Testis (tissue), 2 donors: ENCODE data around the gene CCDC7.

Experiments used
- CTCF ChIP-seq, 3 experiments: fragments of 450-650 bp in 2 of 3; fragments of 200-600 bp in 1 of 3; sonication (generic) in 1 of 3; IDR thresholded peaks; one replicate each; pipeline ENCODE4 v1.5.1; 2016 to 2019; ENCODE audit warnings: antibody characterized with exemption in 3 of 3, mild to moderate bottlenecking in 2 of 3, moderate library complexity in 1 of 3
- POLR2A ChIP-seq: fragments of 450-650 bp; IDR thresholded peaks from one replicate; pipeline ENCODE4 v1.6.1; 2017; ENCODE audit warnings: antibody characterized with exemption, mild to moderate bottlenecking, moderate library complexity

GRCh38 chr10:32888161-32888927 is 442.4 kb downstream of the CCDC7 start:
- TF ChIP-seq CTCF (IDR thresholded peaks at IDR 0.05) (no peak), POLR2A (no peak)
